ENCODE results near the gene RRBP1.

Gene RRBP1

GRCh38 chr20:17633850-17634500, 48.1 kb downstream of the RRBP1 start:
- DNase-seq, result no peak

- no peak for DNase-seq
Measured at GRCh38 chr20:17633221-17633849, 48.7 kb downstream of the RRBP1 start.

GRCh38 chr20:17631576-17632319, 50.3 kb downstream of the RRBP1 start:
- no peak for DNase-seq

DNA sequence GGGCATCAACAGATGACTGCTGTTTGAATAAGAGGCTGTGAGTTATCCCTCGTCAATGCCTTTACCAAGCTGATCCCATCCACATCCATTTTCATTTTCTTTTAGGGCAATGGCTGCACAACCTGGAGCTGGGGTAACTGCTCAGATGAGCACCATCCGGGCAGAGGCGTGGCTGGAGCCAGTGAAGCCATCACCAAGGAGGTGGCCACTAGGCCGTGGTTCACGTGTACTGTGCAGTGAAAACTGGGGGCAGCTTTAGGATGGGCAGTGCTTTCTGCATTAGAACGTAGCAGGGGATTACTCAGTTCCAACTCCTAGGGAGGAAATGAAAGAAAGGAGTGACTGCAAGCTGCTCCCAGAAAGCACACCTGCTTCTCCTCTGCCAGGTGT, 51.2 kb downstream of the RRBP1 start:
- DNase-seq, result no peak

- no peak for DNase-seq
Measured at GRCh38 chr20:17630151-17630805, 51.8 kb downstream of the RRBP1 start.

GRCh38 chr20:17629678-17630089, 52.4 kb downstream of the RRBP1 start:
- DNase-seq, result no peak

GRCh38 chr20:17629025-17629424, 53.0 kb downstream of the RRBP1 start:
- no peak for DNase-seq

DNA sequence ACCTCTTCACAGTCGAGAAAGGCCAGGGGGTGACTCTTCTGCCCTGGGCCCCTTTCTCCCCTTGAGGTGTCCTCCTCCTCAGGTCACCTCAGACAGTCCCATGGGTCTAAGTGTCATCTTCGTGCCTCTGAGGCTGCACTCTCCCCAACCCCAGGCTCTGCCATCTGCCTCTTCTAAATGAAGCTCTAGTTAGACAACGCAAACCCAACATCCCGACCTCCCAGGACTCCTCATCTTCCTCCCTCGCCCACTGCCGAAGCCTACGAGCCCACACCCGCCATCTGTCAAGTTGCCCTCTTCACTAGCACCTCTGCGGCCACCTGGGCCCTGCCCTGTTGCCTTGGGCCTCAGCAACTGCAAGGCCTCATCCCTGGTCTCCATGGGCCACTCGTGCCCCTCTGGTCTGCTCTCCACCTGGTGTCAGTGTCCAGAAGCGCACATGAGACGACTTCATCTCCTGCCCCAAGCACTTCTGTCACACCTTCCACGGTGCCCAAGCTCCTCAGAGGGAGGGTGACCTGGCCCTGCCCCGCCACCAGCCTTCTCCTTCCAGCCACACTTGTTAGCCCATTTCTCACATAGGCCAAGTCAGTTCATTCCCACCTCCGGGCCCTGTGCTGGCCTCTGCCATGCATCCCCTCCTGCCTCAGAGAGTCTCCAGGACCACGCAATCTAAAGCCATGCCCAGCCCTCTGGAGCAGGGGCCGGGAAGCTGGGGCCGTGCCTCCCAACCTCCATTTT, 53.8 kb downstream of the RRBP1 start:
- no peak for DNase-seq

DNA sequence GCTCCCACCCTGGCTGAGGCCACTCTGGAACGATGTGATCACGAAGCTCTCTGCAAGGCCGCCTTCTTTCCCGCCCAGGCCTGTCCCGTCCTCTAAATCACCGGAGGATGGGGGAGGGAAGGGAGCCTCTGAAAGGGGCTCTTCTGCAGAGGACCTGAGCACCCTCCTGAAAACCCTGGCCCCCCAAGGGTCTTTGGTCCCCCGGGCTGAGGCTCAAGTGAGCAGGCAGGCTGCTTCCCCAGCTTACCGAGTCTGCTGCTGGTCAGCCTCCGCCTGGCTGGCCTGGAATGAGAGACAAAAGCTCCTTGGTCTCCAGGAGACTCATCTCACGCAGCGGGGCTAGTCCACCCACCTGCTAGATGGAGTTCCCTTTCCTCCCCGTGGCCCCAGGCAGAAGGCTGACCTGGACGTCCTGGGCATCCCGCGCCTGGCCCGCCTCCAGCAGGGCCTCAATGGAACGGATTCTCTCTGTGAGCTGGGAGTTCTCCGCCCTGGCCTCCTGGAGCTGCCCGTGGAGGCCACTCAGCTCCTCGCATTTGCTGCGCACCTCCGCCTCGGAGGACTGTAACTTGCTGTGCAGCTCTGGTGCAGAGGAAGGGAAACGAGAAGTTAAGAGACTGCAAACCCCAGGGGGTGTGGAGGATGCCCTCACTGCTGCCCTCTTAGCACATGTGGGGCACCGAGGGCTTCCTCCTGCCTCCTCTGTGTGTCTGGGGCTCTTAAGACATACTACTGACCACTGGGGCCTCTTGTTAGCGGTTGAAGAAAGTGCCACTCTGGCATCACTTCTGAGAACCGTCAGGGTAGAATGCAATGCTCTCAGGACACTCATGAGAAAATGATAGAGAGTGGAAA, 54.7 kb downstream of the RRBP1 start:
- DNase-seq, result no peak

DNA sequence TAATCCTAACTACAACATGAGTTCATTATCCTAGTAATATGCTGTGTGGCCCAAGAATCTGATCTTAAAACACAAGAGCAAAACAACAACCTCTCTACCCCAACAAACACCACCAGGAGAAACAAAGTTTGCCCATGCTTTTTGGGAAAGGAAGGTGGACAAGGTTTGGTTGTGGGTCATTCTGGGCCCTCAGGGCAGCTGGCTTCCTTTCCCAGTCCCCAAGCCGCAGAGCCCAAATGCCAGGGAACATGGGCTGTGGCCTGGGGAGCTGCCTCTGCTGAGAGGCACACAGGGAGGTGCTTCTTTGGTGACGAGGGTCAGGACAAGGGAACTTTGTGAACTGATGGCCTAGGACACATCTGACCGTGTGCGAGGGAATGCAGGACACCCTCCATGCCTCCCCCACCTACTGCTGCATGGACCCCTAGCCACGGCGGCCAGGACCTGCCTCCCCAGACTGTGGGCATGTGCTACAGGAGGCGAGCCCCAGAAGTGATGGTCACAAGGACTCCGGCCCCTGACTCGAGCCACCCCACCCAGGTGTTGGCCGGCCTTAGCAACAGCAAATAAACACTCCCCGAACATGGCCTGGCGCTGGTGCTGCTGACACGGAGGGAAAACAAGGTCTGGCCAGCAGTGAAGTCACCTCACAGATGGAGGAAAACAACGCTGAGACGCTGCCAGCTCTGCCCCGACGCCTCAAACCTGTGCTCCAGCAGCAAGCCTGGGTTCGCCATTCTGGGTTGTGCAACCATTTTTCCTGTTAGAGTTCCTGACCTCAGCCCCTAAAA, 55.6 kb downstream of the RRBP1 start:
- no peak for DNase-seq

- no peak for DNase-seq
Measured at GRCh38 chr20:17625246-17626051, 56.6 kb downstream of the RRBP1 start.

DNA sequence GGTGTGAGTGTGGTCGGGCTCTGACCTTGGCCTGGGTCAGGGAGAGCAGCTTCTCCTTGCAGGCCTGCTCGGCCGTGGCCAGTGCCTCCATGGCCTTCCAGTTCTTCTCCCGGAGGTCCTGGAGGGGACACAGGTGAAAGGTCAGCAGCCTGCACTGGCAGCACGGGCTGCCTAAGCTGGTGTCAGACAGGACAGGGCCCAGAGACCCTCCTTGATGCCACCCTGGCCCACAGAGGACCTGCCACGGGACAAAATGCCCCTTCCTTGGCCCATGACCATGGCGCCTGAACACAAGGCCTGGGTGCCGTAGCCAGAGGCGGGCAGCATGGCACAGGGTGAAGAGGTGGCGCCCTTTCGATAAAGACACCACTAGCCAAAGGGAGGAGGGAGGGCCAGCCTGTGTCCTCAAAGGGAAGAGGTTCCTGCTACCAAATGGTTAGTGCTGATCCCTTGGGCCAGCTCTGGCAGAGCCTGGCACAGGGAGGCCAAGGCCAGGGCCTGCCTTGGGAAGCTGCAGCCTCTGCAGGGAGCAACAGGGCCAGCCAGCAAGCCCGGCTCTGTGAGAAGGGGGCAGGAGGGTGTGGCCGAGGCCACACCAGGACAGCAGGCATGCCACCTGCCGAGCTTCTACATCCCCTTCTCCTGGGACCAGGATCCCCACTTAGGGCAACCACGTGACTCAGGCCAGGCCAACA, 57.3 kb downstream of the RRBP1 start:
- no peak for DNase-seq

DNA sequence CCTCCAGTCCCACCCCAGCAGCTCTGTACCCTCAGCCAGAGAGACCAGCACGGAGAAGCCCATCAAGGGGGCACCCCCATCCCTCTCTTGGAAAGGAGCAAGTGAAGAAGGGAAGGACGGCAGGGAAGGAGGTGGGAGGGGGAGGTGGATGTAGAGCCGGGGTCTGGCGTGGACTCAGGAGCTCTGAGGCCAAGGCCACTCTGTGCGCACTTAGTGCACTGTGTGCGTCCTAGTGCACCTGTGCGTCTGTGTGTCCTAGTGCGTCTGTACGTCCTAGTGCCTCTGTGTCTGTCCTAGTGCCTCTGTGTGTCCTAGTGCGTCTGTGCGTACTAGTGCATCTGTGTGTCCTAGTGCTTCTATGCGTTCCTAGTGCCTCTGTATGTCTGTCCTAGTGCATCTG, 58.0 kb downstream of the RRBP1 start:
- no peak for DNase-seq

DNA sequence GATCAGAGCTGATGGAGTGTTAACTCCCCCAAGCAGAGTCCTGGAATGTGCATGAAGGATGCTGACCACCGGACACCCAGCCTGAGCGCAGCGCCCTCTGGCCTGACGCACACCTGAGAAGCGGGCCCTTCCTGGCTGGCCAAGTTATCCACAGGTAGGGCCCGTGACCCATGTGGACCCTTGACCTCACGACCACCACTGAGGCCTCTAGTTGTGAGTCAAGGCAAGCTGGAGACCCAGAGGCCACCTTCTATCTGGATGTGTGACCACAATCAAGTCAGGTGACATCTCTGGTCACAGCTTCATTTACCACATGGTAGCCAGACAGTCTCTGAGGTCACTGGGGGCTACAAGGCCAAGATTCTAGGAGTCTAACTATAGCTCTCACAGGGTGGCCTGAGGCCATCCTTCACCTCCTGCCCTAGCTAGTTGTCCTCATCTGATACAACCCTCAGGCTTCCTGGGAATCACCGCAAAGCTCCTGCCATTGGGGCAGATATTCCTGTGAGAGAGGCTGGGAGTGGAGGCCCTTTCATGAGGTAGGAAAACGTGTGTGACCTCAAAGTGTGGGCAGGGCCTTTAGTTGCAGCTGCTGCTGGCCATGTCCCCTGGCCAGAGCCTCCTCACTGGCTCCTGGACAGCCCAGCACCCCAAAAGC, 59.1 kb downstream of the RRBP1 start:
- DNase-seq, result no peak

DNA sequence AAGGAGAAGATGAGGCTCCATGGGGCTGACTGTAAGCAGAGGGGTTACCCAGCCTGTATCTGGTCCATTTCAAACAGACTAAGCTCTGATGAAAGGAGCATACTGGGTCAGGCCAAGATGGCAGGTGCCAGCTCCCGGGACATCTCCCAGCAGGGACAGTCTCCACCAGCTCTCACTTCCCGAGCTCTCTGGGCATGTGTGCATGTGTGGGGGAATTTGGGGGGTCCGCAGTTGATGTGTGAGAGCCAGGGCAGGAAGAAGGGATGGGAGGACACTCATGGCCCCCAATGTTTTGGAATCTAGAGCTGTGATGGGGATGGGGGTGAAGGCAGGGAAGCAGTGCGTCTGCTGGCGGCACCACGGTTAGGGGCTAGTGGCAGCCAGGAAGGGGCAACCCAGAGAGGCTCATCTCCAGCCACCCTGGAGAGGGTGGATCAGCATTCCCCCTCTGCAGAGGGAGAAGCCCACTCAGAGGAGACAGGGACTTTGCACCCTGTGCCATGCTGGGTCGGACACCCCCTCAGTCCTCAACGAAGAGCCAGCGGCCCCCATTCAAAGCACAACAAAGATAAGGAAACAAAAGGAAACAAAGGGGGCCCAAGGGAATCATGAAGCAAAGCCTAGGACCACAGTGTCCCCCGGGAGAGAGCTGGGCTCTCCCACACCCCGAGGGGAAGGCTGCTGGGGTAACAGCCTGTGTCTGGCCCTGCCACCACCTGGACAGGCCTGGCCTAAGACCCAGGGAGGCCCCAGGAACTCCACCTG, 59.8 kb downstream of the RRBP1 start:
- DNase-seq, result no peak

DNA sequence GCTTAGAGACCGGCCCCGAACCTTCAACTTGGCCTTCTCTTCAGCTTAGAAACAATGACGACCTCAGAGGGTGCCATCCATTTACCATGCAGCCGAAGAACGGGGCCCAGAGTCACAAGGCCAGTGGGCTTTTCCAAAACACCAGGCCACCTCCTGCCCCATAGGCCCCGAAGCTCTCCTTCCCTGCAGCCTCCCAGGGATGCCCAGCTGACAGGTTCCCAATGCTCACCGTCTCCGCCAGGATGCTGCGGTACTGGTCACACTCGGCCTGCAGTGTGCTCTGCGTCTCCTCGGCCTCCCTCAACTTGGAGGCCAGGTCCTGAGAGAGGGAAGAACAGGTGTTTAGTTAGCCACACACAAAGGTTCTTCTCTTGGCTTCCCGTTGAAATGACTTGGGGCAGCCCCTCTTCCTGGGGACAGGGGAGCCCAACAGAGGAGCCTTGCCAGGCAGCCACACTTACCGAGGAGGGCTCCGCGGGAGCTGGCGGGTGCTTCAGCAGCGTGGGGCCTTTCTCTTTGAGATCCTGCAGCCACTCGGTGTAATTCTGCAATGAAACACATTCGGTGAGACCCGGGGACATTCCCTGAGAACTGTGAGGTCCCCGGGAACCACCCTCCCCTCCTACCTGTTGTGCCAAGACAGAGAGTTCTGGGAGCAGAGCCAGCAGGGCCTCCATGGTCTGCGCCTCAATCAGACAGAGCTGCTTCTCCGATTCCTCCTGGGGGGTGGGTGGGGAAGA, 60.6 kb downstream of the RRBP1 start:
- DNase-seq, result no peak
